NCI-H2196 (cell line): ENCODE measurements around the gene LARGE1.

ENCODE experiments used
- DNase-seq: peaks from one replicate; lab custom pipeline; 2025; ENCODE audit not compliant: unreplicated experiment; lab: John Stamatoyannopoulos, UW

LARGE1 gene

GRCh38 chr22:33451866-33452469, 468.3 kb downstream of the LARGE1 start:
- no peak for DNase-seq

- no peak for DNase-seq
Measured at GRCh38 chr22:33450756-33451155, 469.5 kb downstream of the LARGE1 start.

DNA sequence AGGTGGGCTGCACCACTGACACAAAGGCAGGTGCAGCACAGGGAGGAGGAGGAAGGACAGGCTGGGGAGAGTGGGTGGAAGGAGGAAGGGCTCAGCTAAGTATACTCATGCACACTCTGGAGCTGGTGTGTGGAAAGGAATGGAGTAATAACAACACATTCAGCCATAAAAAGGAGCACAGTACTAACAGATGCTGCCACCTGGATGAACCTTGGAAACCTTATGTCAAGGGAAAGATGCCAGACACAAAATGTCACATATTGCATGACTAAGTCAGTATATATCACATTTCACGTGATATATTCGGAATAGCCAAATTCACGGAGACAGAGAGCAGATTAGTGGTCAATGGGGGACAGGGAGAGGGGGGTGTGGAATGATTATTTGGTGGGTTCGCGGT, 472.5 kb downstream of the LARGE1 start:
- DNase-seq: no peak

GRCh38 chr22:33443683-33444082, 476.6 kb downstream of the LARGE1 start:
- DNase-seq: no peak

DNA sequence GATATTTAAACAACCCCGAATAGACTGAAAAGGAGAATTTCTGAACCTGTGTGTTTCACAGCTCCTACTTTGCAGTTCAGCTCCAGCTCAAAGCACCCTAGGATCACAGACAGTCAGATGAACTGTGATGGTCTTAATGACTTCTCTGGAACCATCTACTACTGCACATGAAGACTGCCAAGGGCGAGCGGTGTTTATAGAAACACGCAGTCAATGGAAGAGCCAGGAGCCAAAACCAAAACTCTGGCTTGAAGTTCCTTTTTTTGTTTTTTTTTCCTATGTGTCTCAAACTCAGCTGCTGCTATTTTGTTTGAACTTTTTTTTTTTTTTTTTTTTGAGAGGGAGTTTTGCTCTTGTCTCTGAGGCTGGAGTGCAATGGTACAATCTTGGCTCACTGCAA, 479.5 kb downstream of the LARGE1 start:
- no peak for DNase-seq

DNA sequence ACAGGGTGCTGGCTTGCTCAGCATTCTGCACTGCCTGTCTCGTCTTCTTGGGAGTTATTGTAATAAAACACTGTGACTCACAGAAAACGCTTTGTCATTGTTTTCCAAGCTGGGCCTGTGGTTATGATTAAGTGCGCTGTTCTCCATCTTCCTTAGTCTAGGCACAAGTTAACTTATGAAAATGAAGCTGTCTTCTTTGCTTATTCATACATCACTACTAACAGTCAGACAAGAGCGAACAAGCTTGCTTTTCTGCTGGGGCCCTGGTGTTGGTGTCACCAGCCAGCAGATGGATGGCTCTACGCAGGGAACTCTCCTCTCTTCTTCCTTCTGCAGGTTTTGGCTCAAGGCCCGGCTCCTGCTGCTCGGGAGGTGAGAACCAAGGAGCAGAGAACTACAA, 482.0 kb downstream of the LARGE1 start:
- no peak for DNase-seq

DNA sequence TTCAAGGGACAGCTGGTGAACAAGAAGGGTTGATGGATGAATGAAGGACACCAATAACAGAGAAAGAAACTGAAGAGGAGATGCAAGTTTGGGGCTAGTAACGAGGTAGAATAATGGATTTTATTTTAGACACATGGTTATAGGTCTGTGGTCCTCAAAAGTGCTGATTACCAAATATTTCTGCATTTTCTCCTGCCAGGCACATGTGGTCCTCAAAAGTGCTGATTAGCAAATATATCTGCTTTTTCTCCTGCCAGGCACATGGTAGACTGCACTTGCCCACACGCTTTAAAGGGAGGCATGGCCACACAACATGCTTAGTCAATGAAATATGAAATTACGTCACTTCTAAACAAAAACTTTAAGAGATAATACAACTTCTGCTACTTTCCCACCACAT, 489.0 kb downstream of the LARGE1 start:
- DNase-seq: no peak

DNA sequence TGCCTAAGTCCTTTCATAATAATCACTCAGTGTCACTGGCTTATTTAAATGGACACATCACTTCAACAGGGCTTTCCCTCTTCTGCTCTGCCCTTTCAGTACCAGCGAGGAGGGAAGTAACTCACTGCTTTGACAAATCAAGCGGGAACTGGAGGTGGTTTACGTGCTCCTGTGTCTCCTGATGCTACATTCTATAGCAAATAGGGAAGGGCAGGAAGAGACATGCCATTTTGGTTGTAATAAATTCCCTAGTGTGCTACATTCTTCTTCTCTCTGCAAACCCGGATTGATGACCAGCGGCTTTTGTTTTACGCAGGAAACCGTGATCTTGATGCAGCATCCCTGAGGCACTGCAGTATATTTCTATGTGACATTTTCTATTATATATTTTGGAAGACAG, 491.0 kb downstream of the LARGE1 start:
- no peak for DNase-seq

DNA sequence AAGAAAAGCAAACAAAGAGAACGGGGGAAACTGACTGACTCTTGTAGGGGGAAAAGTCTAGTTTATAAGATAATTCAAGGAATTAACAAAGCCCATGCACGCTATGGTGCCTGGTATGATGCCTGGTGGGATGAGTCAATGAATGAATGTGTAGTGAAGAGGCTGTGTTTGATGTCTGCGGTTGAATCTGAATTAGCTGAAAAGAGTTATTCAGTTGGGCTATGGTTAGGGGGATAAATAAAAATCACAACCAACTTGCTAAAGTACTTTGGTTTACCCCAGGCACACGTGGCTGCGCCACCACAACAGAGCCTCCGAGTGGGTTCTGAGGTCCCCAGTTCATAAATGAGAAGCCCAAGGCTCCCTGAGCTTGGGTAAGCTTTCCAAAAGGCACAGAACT, 492.8 kb downstream of the LARGE1 start:
- no peak for DNase-seq

DNA sequence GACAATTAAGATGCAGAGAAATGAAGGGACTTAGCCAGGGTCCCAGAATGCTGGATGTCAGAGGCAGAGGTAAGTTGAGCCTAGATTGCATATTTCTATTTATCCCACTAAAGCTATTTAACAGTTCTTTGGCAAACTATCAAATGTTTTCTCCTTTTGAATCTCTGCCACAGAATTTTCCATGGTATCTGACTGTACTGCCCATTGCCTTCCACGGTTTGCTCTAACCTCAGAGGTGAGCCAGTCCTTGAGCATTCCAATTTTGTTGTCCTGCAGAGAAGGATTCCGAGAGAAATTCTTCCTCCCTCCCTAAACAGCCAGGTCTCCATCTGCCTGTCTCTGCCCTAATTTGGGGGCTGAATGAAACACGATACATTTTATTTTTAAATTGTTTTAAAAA, 493.8 kb downstream of the LARGE1 start:
- DNase-seq: no peak

DNA sequence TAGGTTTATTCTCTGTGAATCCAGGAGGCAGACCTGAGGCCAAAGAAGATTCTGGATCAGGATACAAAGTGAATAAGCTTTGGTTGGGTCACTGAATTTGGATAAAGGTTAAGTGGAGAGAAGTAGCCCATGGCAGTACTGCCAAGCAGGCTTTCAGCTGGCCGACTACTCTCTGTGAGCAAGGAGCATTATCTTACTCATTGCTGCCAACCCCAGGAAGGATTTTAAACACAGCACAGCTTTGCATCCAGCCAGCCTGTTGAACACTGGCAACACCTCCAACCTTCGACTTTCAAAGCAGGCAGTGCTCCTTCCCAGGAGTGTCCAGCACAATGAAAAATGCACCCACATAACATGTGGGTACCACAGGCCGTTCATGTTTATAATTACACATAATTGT, 498.4 kb downstream of the LARGE1 start:
- DNase-seq: no peak

DNA sequence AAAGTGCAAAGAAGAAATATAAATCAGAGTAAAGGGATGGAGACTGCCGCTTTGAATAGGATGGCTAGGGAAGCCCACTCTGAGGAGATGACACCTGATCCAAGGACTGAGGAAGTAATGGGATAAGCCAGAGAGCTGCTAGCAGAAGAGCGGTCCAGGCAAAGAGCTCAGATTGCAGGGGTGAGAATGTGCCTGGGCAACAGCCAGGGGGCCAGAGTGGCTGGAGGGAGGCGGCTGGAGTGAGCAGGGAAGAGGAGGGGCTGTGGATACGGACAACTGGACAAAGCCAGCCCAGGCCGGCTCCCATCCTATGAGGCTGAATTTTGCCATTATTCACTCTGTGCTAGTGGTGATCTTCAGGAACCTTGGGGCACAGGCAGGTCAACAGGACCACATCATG, 501.8 kb downstream of the LARGE1 start:
- DNase-seq: no peak

- no peak for DNase-seq
Measured at GRCh38 chr22:33415401-33415800, 504.9 kb downstream of the LARGE1 start.

- no peak for DNase-seq
Measured at GRCh38 chr22:33409079-33409478, 511.2 kb downstream of the LARGE1 start.

DNA sequence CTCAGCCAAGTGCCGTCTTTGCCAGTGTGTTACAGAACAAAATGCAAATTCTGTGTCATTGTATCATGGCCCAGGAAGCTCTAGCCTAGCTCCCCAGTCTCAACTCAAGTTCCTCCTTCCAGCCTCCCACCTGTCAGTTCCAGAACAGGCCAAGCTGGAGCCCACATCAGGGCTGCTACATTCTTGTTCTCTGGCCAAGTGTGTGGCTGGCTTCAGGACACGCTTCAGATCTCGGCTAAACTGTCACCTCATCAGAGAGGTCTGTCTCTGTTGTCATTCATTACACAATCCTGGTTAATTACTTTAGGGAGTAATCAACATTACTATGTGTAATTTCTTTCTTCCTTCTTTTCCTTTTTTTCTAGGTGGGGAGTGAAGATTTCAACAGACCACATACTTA, 515.1 kb downstream of the LARGE1 start:
- DNase-seq: no peak

GRCh38 chr22:33404723-33405122, 515.6 kb downstream of the LARGE1 start:
- DNase-seq: no peak

- no peak for DNase-seq
Measured at GRCh38 chr22:33402325-33402724, 518.0 kb downstream of the LARGE1 start.

DNA sequence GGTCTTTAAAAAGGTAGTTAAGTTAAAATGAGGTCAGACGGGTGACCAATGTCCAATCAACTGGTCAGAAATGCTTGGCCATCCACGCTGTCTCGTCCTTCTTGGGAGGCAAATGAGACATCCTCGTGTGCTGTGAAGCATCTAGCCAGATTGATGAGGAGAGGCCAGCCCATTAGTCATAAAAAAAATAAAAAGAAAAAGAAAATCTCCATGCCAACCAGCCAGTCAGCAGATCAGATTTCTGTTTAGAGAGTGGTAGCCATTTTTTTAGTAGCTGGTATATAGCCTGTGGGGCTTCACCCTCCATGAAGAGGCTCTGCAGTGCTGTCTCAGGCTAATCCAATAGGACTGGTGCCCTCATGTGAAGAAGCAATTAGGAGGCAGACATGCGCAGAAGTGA, 519.0 kb downstream of the LARGE1 start:
- DNase-seq: no peak

GRCh38 chr22:33400891-33401290, 519.4 kb downstream of the LARGE1 start:
- DNase-seq: no peak

GRCh38 chr22:33400061-33400840, 520.0 kb downstream of the LARGE1 start:
- DNase-seq: no peak

DNA sequence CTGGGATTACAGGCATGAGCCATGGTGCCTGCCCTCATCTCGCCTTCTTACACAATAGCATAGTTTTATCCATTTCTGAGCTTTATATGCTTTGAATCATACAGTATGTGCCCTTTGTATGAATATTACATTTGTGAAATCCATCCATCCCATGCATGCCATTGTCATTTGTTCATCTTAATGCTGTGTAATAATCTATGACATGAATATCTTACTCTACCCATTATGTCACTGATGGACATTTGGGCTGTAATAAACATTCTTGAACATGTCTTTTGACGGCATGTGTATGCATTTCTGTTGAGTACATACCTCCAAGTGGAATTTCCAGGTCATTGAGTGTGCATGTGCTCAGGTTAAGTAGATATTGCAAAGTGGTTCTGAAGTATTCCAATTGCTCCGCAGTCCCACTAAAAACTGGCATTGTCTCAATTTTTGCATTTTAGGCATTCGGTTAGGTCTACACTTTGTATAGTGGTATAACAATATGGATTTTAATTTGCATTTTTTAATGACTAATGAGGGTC, 522.8 kb downstream of the LARGE1 start:
- no peak for DNase-seq

DNA sequence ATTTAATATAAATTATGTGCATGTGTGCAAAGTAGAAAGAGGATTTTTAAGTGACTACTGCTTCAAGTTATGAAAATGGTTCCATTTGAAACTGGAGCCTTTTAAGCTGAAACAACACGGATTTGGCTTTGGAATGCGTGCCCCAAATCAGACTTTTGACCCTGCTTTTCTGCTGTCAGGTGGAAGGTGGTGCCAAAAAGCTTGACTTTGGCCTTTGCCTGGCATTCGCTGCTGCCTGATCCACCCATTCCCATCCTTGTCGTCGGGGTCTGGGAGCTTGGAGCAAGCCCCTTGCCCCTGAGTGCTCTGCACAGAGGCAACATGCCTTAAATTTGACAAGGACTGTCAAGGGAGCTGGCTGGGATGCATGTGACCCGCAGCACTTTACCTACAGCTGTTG, 526.8 kb downstream of the LARGE1 start:
- no peak for DNase-seq

GRCh38 chr22:33391298-33391697, 529.0 kb downstream of the LARGE1 start:
- no peak for DNase-seq
